Endothelial cell (in vitro differentiated cells): ENCODE results near the gene TAS1R1. TPM values are rescaled to one million over a fixed set of nuclear protein-coding genes. Genes with fewer than 3 reads are reported as not detected.

ENCODE experiments used
- DNase-seq: peaks from one replicate; pipeline ENCODE4 v3.0.0; 2021; ENCODE audit warnings: low spot score
- H3K27ac Mint-ChIP-seq: one replicate; pipeline ENCODE4 v1.8.0; 2021; ENCODE audit warnings: mixed read lengths, inconsistent platforms; ENCODE audit not compliant: unreplicated experiment
- H3K27me3 Mint-ChIP-seq: one replicate; pipeline ENCODE4 v1.8.0; 2021; ENCODE audit warnings: mild to moderate bottlenecking, moderate library complexity, mixed read lengths, inconsistent platforms; ENCODE audit not compliant: unreplicated experiment
- H3K36me3 Mint-ChIP-seq: one replicate; pipeline ENCODE4 v1.8.0; 2021; ENCODE audit warnings: mild to moderate bottlenecking, low read depth, mixed read lengths, inconsistent platforms; ENCODE audit not compliant: unreplicated experiment
- H3K4me1 Mint-ChIP-seq: one replicate; pipeline ENCODE4 v1.8.0; 2021; ENCODE audit warnings: mild to moderate bottlenecking, mixed read lengths, inconsistent platforms; ENCODE audit not compliant: unreplicated experiment
- H3K4me3 Mint-ChIP-seq: one replicate; pipeline ENCODE4 v1.8.0; 2021; ENCODE audit warnings: mild to moderate bottlenecking, mixed read lengths, inconsistent platforms; ENCODE audit not compliant: unreplicated experiment
- H3K9me3 Mint-ChIP-seq: one replicate; pipeline ENCODE4 v1.8.0; 2021; ENCODE audit warnings: mixed read lengths, inconsistent platforms; ENCODE audit not compliant: unreplicated experiment
- CTCF ChIP-seq: fragments of 200-600 bp; sonication (generic); IDR thresholded peaks from one replicate; pipeline ENCODE4 v1.5.0; 2021; ENCODE audit warnings: antibody characterized with exemption; ENCODE audit not compliant: unreplicated experiment
- total RNA-seq: library from RNA; stranded (reverse); fragmentation: NEBNext Ultra II Directional; extraction: Animal tissue kit (Norgen Biotek cat#: 25700); gene quantifications from one replicate; pipeline ENCODE4 v1.2.1, GENCODE V29; 2021; ENCODE audit not compliant: unreplicated experiment

TAS1R1 gene
- total RNA-seq, 1 donor from 2014 or later = not detected

GRCh38 chr1:6585081-6585722 is 30.1 kb downstream of the TAS1R1 start:
- H3K9me3 Mint-ChIP-seq = no peaks in the 10 kb centered on the region
- no peak for TF ChIP-seq CTCF
- H3K36me3 Mint-ChIP-seq = peaks cover 7% of the 10 kb centered on the region
- no peak overlapping the region for H3K4me3 Mint-ChIP-seq
- peaks cover 11% of the 10 kb centered on the region for H3K4me1 Mint-ChIP-seq
- DNase-seq = no peak
- no peak overlapping the region for H3K27ac Mint-ChIP-seq
- H3K27me3 Mint-ChIP-seq = peaks cover 8% of the 10 kb centered on the region

GRCh38 chr1:6585841-6586240 is 30.7 kb downstream of the TAS1R1 start:
- DNase-seq = no peak
- TF ChIP-seq CTCF = no peak
- no peaks in the 10 kb centered on the region for H3K9me3 Mint-ChIP-seq
- H3K4me1 Mint-ChIP-seq = peaks cover 5% of the 10 kb centered on the region
- H3K36me3 Mint-ChIP-seq = peaks cover 7% of the 10 kb centered on the region
- no peak overlapping the region for H3K27ac Mint-ChIP-seq
- no peak overlapping the region for H3K4me3 Mint-ChIP-seq
- peaks cover 8% of the 10 kb centered on the region for H3K27me3 Mint-ChIP-seq

- peaks cover 8% of the 10 kb centered on the region for H3K27me3 Mint-ChIP-seq
- peaks cover 7% of the 10 kb centered on the region for H3K36me3 Mint-ChIP-seq
- peaks cover 5% of the 10 kb centered on the region for H3K4me1 Mint-ChIP-seq
- no peaks in the 10 kb centered on the region for H3K9me3 Mint-ChIP-seq
- H3K27ac Mint-ChIP-seq = no peak overlapping the region
- no peak overlapping the region for H3K4me3 Mint-ChIP-seq
- DNase-seq = no peak
- TF ChIP-seq CTCF = no peak
These were observed 31.3 kb downstream of the TAS1R1 start for GRCh38 chr1:6586404-6586816.

GRCh38 chr1:6587261-6588005 is 32.3 kb downstream of the TAS1R1 start:
- Mint-ChIP-seq H3K36me3 (peaks cover 7% of the 10 kb centered on the region), H3K4me1 (peaks cover 5% of the 10 kb centered on the region), H3K27ac (no peak overlapping the region), H3K27me3 (peaks cover 8% of the 10 kb centered on the region), H3K9me3 (no peaks in the 10 kb centered on the region), H3K4me3 (no peak overlapping the region)
- no peak for TF ChIP-seq CTCF
- no peak for DNase-seq
